NCI-H526 treated with DMSO at 0.1 percent for 48 hours (cell line): ENCODE measurements around the gene SH3D21.

Source experiments
- DNase-seq: peaks from one replicate; lab custom pipeline; 2025; lab: John Stamatoyannopoulos, UW

Gene SH3D21

DNA sequence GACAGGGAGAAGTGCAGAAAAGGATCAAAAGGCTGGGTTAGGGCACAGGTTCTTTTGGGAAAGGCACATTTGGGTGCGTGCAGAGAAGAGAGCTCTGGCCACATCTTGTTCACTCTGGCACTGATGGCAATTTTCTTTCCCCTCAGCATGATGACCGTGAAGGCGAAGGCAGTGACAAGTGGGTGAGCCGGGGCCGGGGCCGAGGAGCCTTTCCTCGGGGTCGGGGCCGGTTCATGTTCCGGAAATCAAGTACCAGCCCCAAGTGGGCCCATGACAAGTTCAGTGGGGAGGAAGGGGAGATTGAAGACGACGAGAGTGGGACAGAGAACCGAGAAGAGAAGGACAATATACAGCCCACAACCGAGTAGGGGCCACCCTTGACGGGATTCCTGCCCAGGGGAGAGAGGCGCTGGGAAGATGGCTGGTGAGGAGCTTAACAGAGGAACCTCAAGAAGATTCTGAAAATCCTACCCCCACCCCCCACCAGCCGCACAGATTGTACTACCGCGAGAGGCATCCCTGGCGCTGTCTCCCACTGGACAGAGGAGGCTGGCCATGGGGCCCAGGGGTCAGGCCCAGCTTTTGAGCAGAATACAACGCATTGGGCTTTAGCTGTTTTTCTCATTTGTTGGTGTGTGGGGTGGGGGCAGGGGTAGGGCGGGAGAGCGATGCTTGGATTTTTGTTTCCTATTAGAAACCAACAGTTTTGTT is 2.4 kb upstream of the SH3D21 start:
- DNase-seq = no peak

DNA sequence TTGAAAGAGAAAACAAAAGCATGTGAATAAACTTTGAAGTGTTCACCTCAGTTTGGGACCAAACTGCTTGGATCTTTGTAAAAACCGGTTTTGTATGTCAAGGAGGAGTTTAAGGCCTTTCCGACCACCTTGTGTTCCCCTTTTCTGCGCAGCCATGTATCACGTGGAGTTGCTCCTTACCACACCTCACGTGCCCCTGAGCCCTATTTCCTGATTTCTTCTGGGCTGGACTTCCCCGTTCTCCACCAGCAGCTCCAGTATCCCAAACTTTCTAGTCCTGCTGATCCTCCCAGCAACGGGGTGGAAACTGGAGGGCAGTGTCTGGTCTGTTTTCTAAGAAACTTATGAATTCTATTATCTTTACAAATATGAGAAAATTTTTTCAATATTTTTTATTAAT is 1.6 kb upstream of the SH3D21 start:
- DNase-seq = no peak

- no peak for DNase-seq
Measured at GRCh38 chr1:36304970-36305914, 926 bp upstream of the SH3D21 start.

DNA sequence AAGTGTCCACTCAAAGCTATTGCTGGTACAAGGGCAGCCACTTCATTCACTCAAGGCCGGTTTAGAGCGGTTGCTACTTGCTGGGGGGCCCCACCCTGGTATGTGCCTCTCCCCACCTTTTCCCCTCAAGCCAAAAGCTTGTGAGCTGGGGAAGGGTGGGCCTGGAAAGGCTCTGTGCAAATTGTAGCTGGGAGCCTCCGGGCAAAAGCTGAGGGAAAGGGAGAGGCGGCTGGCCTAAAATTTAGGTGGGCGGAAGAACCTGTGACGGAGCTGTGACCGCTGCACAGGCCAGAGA is 306 bp upstream of the SH3D21 start:
- no peak for DNase-seq

- peak; percentile 98 for DNase-seq
Measured at GRCh38 chr1:36306902-36307456, 811 bp downstream of the SH3D21 start.

DNA sequence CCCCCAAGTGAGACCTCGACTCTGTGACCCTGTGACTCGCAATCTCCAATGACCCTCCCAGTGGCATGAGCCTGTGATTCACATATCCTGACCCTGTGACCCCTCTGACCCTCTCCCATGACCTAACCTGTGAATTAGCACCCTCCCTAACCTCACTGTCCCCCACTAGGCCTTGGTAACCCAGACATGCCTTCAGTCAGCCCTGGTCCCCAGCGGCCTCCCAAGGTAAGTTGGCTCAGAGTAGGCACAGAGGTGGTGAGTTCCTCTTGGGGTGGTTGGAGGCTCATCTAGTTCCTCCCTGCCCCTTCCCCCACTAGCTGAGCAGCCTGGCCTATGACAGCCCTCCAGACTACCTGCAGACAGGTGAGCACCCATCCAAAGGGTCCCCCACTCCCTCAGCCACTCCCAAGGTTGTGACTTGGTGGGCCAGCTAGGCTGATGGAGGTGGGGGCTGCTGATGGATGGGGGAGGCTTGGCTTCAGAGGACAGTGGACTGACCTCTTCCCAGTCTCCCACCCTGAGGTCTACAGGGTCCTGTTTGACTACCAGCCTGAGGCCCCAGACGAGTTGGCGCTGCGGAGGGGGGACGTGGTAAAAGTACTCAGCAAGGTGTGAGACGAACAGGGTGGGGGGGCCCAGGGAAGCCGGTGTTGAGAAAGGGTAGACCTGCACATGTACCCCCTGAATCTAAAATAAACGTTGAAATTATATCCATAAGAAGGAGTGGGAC is 1.6 kb downstream of the SH3D21 start:
- no peak for DNase-seq

- no peak for DNase-seq
Measured at GRCh38 chr1:36309397-36309796, 3.2 kb downstream of the SH3D21 start.

- no peak for DNase-seq
Measured at GRCh38 chr1:36320291-36320761, 14.2 kb downstream of the SH3D21 start.

DNA sequence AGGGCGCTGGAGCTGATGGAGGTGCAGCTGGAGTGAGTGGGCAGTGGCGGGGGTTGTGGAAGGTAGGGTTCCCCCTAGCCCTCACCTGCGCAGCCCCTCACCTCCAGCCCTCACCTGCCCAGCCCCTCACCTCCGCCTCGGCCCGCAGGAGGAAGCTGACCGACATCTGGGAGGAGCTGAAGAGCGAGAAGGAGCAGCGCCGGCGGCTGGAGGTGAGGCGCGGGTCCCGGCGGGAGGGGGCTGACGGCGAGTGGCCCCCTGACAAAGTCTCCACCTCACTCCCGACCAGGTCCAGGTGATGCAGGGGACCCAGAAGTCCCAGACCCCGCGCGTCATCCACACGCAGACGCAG is 14.6 kb downstream of the SH3D21 start:
- no peak for DNase-seq

- peak; percentile 36 for DNase-seq
Measured at GRCh38 chr1:36321119-36321951, 15.2 kb downstream of the SH3D21 start.

GRCh38 chr1:36322041-36322785 is 16.0 kb downstream of the SH3D21 start:
- no peak for DNase-seq

DNA sequence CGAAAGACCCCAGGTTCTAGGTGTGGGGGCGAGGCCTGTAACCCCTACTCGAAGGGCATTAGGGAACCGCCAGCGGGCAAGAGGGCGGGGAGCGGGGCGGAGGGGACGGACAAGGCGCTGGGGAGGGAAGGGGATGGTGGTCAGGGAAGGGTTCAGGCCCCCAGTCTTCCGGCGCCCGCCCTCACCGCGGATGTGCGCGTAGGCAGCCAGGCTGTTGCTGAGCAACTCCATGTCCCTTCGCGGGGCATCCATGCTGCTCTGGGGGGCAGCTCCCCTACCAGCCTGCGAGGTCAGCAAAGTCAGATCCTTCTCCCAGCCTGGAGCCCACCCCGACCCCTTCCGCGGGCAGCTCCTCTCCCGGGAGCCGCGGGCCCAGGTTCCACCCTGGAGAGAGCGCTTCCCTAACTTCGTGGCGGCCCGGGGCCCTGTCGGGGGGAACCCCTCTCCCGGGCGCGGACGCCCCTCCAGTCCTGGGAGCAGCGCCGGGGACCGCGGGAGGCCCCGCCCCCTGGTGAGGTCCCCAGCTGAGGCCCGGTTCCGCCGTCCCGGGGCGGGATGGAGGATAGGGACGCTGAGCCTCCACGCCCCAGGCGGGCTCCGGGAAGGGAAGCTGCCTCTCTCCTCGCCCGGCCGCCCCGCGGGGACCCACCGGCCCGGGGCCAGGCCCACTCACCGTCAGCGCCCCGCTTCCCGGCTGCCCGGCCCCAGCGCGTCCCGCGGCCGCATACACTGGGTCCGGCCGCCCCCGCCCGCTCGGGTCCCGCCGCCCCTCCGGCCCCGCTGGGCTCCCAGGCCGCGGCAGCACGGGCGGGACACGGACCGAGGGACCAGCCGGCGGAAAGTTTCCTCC is 16.8 kb downstream of the SH3D21 start:
- DNase-seq = no peak

- DNase-seq = no peak
Measured at GRCh38 chr1:36323636-36324352, 17.6 kb downstream of the SH3D21 start, which contains the start of gene EVA1B. Gene EVA1B (minus strand): TSS chr1:36323645. CDS start chr1:36323037, 608 bp downstream.

DNA sequence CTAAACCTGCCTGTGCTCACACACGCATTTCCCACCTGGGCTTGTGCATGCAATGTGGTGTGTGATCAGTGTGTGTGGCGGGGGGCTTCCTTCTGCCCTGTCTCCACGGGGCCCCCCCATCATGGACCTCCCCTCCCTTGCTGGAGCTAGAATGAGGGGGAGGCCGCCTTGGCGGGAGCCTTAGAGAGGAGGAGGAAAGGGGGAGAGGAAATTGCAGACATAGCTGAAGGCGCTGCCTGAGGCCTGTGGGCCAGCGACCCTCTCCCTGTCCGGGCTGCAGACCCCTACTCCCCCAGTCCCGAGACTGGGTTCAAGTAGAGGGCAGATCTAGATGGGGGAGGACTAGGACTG is 18.2 kb downstream of the SH3D21 start:
- DNase-seq = no peak

DNA sequence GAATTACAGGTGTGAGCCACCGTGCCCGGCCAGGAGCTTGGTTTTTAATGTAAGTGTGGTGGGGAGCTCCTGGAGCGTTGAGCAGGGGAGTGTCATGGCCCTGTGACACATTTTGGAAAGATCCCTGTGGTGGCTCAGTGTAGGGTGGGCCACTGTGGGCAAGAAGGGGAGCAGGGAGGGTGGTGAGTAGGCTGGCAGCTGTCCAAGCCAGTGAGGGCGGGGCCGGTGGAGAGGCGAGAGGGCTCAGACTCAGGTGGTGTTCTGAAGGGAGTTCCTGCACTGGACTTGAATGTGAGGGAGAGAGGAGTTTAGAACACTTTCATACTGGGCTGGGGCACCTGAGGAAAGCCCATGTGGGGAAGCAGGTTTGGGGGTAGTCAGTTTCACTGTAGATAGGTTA is 20.3 kb downstream of the SH3D21 start:
- no peak for DNase-seq

GRCh38 chr1:36327421-36328087 is 21.4 kb downstream of the SH3D21 start:
- no peak for DNase-seq

- no peak for DNase-seq
Measured at GRCh38 chr1:36328088-36328480, 21.9 kb downstream of the SH3D21 start.

DNA sequence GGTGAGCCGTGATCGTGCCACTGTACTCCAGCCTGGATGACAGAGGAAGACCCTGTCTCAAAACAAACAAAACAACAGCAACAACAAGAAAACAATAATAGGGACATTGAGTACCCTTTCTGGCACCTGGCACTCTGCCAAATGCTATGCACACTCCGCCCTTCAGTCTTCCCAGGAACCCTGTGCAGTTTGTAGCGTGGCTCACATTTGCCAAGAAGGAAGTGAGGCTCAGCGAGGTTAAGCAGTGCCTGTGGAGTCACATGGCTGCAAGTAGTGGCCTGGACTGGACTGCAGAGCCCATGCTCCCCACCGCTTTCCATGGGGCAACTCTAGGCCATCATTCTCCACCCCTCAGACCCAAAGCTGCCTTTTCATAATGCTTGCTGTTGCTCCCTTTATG is 22.5 kb downstream of the SH3D21 start:
- DNase-seq = no peak

GRCh38 chr1:36329817-36330216 is 23.6 kb downstream of the SH3D21 start:
- DNase-seq = no peak
